Body of pancreas (tissue), 4 donors: Measurements from ENCODE around the gene RXRA. TPM values are rescaled to one million over a fixed set of nuclear protein-coding genes. Genes with fewer than 3 reads are reported as not detected.

Experiments used
- ATAC-seq: fragments of 150-250 bp; one replicate; pipeline ENCODE4 v1.9.1; 2016
- DNase-seq, 4 donors: peaks; one replicate each; pipeline ENCODE4 v3.0.0-alpha.2; 2019
- H3K27ac ChIP-seq, 4 donors: fragments of 200-600 bp; sonication (generic); 1 replicate in 3 of 4; 2 replicates in 1 of 4; pipeline versions ENCODE4 v1.5.1 to v1.6.1; 2016 to 2019; ENCODE audit warnings: mild to moderate bottlenecking in 1 of 4, mixed read lengths in 1 of 4, moderate library complexity in 1 of 4
- H3K27me3 ChIP-seq, 2 donors: fragments of 200-600 bp; sonication (generic); one replicate each; pipeline ENCODE4 v1.6.0; 2016; ENCODE audit warnings: mild to moderate bottlenecking in 1 of 2
- H3K36me3 ChIP-seq, 2 donors: fragments of 200-600 bp; sonication (generic); replicated peaks in 1 of 2; 2 replicates each; pipeline ENCODE4 v1.5.1; 2016; ENCODE audit warnings: low read depth in 2 of 2; ENCODE audit not compliant: insufficient read depth in 1 of 2
- H3K4me1 ChIP-seq: fragments of 200-600 bp; sonication (generic); one replicate; pipeline ENCODE4 v1.6.0; 2016
- H3K4me3 ChIP-seq, 2 donors: fragments of 200-600 bp; sonication (generic); 1 replicate in 1 of 2; 2 replicates in 1 of 2; pipeline ENCODE4 v1.5.1; 2016 to 2019
- H3K9me3 ChIP-seq, 3 donors: fragments of 200-600 bp; sonication (generic); 1 replicate in 2 of 3; 2 replicates in 1 of 3; pipeline ENCODE4 v1.5.1; 2016
- CTCF ChIP-seq, 7 experiments: fragments of 450-650 bp in 4 of 7; fragments of 200-600 bp in 3 of 7; sonication (generic) in 3 of 7; IDR thresholded peaks; one replicate each; pipeline ENCODE4 v1.5.1; 2016 to 2019; ENCODE audit warnings: antibody characterized with exemption in 7 of 7
- POLR2A ChIP-seq, 3 donors: fragments of 450-650 bp; IDR thresholded peaks; one replicate each; pipeline ENCODE4 v1.6.1; 2016; ENCODE audit warnings: antibody characterized with exemption in 3 of 3, mild to moderate bottlenecking in 2 of 3
- WGBS, 2 donors: methylation state at CpG; one replicate each; pipeline ENCODE4 v1.1.5; 2017; 5-methylcytosine and 5-hydroxymethylcytosine counted together
- intact Hi-C: fragments of 100-400 bp; cut with DNase I; formaldehyde crosslinking; loops from one replicate; pipeline ENCODE4 v1.15.1; 2023
- total RNA-seq, 2 donors: library from RNA; depleted of rRNA; stranded (reverse); fragments of >200 nt; gene quantifications; one replicate each; pipeline ENCODE4 v1.1.0, GENCODE V29; 2016

The RXRA gene
- total RNA-seq, 2 donors from 2014 or later: 31.4 to 41.9 TPM

DNA sequence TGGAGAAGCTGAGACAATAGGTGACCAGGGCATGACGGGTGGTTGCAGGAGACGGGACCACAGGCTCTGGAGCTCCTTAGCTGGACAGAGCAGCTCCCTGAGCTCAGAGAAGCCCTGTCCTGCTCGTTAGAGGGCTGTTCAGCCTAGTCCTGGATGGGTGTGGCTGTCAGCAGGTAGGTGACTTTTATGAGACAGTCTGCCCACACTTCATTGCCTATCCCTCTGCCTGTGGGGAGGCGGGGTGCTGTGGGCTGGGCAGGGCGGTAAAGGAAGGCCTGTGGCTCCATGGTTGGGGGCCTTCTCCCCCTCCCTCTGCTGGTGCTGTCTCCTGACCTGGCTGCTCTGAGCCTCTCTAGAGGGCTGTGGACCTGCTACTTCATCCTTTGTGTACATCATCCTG lies 134.6 kb downstream of the RXRA start:
- TF ChIP-seq CTCF (IDR thresholded peaks at IDR 0.05) (no peak), POLR2A (IDR thresholded peaks at IDR 0.05) (no peak)
- Histone ChIP-seq H3K36me3 (no peaks in the 10 kb centered on the region), H3K27me3 (no peaks in the 10 kb centered on the region), H3K9me3 (peaks cover 0 to 8% (median 0%) of the 10 kb centered on the region in 3 donors), H3K4me1 (peaks cover 9% of the 10 kb centered on the region), H3K27ac (no peak overlapping the region), H3K4me3 (no peak overlapping the region)
- WGBS, 2 donors: 46 to 72% methylated on average over 3 of the region's 5 CpGs
- no peak for DNase-seq
- no peak for ATAC-seq
- intact Hi-C loops: no loop called here

- TF ChIP-seq POLR2A (IDR thresholded peaks at IDR 0.05): no peak
- intact Hi-C loops: no loop called here
- DNase-seq (no peak), ATAC-seq (no peak)
- H3K27me3 ChIP-seq: no peaks in the 10 kb centered on the region
- H3K27ac ChIP-seq: no peak overlapping the region
- no peaks in the 10 kb centered on the region for H3K36me3 ChIP-seq
- peaks cover 6% of the 10 kb centered on the region for H3K4me1 ChIP-seq
- peaks cover 0 to 8% (median 0%) of the 10 kb centered on the region in 3 donors for H3K9me3 ChIP-seq
- 92 to 93% methylated on average over 3 to 8 of the region's 8 CpGs for WGBS, 2 donors
- H3K4me3 ChIP-seq: no peak overlapping the region
These were observed 135.2 kb downstream of the RXRA start for GRCh38 chr9:134461426-134461982.

DNA sequence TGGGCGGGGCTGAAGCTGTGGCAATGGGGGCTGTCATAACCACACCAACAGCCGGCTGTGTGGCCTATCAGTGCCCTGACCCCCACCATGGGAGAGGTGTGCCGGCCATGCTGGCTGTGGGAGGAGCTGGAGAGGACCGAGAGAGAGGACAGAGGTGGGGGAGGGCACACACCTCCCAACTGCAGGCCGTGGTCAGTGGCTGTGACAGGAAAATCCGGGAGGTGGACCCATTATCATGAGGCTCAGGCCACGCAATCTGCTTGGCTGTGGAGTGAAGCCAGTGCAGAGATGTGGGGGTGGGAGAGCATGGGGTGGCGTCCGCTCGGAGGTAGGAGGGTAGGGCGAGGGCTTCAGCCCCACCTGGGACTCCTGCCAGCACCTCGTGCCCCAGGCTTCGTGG lies 136.1 kb downstream of the RXRA start:
- TF ChIP-seq POLR2A (IDR thresholded peaks at IDR 0.05): no peak
- no peak for TF ChIP-seq CTCF (IDR thresholded peaks at IDR 0.05)
- H3K27ac ChIP-seq: no peak overlapping the region
- ATAC-seq (no peak), DNase-seq (no peak)
- no peaks in the 10 kb centered on the region for H3K36me3 ChIP-seq
- H3K4me1 ChIP-seq: no peaks in the 10 kb centered on the region
- WGBS, 2 donors: 41 to 55% methylated on average over 11 to 13 of the region's 13 CpGs
- intact Hi-C loops: no loop called here
- peaks cover 0 to 8% (median 0%) of the 10 kb centered on the region in 3 donors for H3K9me3 ChIP-seq
- no peaks in the 10 kb centered on the region for H3K27me3 ChIP-seq
- H3K4me3 ChIP-seq: no peak overlapping the region

- intact Hi-C loops: no loop called here
- Histone ChIP-seq H3K4me3 (no peak overlapping the region), H3K4me1 (no peaks in the 10 kb centered on the region), H3K27ac (no peak overlapping the region), H3K27me3 (no peaks in the 10 kb centered on the region), H3K36me3 (no peaks in the 10 kb centered on the region), H3K9me3 (peaks cover 0 to 8% (median 0%) of the 10 kb centered on the region in 3 donors)
- WGBS, 2 donors: 55 to 56% methylated on average over 7 of the region's 7 CpGs
- TF ChIP-seq CTCF (IDR thresholded peaks at IDR 0.05) (no peak), POLR2A (IDR thresholded peaks at IDR 0.05) (no peak)
- DNase-seq: no peak
- ATAC-seq: no peak
These were observed 137.0 kb downstream of the RXRA start for GRCh38 chr9:134463280-134463679.

DNA sequence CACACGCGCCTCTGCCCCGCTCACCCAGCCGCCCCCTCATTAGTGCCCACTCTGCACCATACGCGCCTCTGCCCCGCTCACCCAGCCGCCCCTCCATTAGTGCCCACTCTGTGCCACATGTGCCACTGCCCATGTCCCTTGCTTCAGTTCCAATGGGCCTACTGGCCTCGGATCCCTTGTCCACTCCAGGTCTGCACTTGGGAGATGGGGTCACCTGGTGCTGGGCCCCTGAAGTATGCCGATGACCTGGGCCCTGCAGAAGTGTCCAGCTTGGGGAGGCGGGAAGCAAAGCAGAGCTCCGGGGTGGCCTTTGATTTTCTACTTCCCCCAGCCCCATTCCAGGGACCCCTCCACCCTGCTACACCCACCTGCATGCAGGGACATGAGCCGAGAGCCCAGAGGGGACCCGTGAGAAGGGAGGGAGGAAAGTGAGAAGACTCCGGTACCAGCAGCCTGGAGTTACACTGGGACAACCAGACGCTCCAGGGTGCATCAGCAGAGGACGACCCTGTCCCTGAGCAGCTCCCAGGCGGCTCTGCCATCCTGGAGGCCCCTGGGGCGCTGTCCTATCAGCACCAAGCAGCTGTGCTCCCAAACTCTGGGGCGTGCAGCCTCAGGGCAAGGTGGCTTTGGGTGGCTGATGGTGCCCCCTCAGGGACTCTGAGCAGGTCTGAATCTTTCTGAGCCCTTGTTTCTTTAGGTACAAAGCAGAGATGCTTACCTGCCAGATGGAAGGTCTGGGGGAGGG lies 140.8 kb downstream of the RXRA start:
- Histone ChIP-seq H3K4me3 (no peak overlapping the region), H3K9me3 (peaks cover 0 to under 1% (median 0%) of the 10 kb centered on the region in 3 donors), H3K27ac (no peak overlapping the region), H3K36me3 (no peaks in the 10 kb centered on the region), H3K4me1 (no peaks in the 10 kb centered on the region), H3K27me3 (no peaks in the 10 kb centered on the region)
- no peak for TF ChIP-seq POLR2A (IDR thresholded peaks at IDR 0.05)
- TF ChIP-seq CTCF (IDR thresholded peaks at IDR 0.05): no peak
- intact Hi-C loops: no loop called here
- ATAC-seq (no peak), DNase-seq (no peak)
- 53 to 68% methylated on average over 12 to 15 of the region's 20 CpGs for WGBS, 2 donors
